ENCODE results near the gene WDR82.

Gene WDR82

GRCh38 chr3:52236424-52236886, 42.0 kb downstream of the WDR82 start:
- DNase-seq, result no peak

- DNase-seq, result no peak
Measured at GRCh38 chr3:52234516-52235447, 43.7 kb downstream of the WDR82 start.

- no peak for DNase-seq
Measured at GRCh38 chr3:52233968-52234367, 44.5 kb downstream of the WDR82 start.

GRCh38 chr3:52233108-52233591, 45.3 kb downstream of the WDR82 start:
- DNase-seq, result no peak

GRCh38 chr3:52232279-52233107, 46.0 kb downstream of the WDR82 start:
- no peak for DNase-seq

- DNase-seq, result no peak
Measured at GRCh38 chr3:52231502-52232278, 46.8 kb downstream of the WDR82 start.

GRCh38 chr3:52230889-52231499, 47.5 kb downstream of the WDR82 start:
- no peak for DNase-seq

GRCh38 chr3:52230461-52230860, 48.0 kb downstream of the WDR82 start:
- no peak for DNase-seq

GRCh38 chr3:52229656-52230055, 48.8 kb downstream of the WDR82 start:
- no peak for DNase-seq

- DNase-seq, result no peak
Measured at GRCh38 chr3:52228751-52229291, 49.6 kb downstream of the WDR82 start.

GRCh38 chr3:52228266-52228665, 50.2 kb downstream of the WDR82 start:
- no peak for DNase-seq

- DNase-seq, result no peak
Measured at GRCh38 chr3:52227766-52228165, 50.7 kb downstream of the WDR82 start.

- DNase-seq, result no peak
Measured at GRCh38 chr3:52227117-52227516, 51.3 kb downstream of the WDR82 start.

- no peak for DNase-seq
Measured at GRCh38 chr3:52226229-52226817, 52.1 kb downstream of the WDR82 start.

GRCh38 chr3:52225452-52226228, 52.8 kb downstream of the WDR82 start, which contains the start of gene TLR9:
TSS of gene TLR9 (minus strand) at chr3:52225645. CDS start at chr3:52225529, 116 bp downstream.
- no peak for DNase-seq

- DNase-seq, result no peak
Measured at GRCh38 chr3:52223449-52224408, 54.7 kb downstream of the WDR82 start.

- DNase-seq, result no peak
Measured at GRCh38 chr3:52222319-52223221, 55.9 kb downstream of the WDR82 start.
